Glomerular visceral epithelial cell (primary cell): ENCODE measurements around the gene KNDC1.

Experiments used
- DNase-seq: peaks from one replicate; pipeline ENCODE4 v3.0.0-alpha.2; 2016; ENCODE audit errors: extremely low spot score

The KNDC1 gene

DNA sequence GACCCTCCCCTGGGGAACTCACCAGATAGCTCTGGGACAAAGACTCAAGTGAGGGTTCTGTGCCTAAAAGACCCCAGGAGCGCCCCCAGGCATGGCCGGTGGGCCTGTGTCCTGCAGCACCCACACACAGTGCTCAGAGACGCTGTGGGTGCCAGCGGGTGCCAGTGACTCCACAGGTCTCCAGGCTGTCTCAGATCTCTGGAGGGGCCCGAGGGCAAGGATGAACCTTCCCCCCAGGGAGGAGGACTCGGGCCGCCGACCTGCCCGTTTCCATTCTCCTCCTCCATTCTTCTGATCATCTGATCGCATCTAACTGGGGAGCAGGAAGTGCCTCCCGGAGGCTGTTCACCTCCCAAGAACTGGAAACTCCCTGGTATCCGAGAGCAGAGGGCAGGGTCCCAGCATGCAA lies 115.7 kb downstream of the KNDC1 start:
- no peak for DNase-seq
